ACHN (cell line): ENCODE results near the gene LST1.

ENCODE experiments used
- DNase-seq: peaks from one replicate; pipeline ENCODE4 v3.0.0-alpha.2; 2015
- in situ Hi-C: cut with HindIII; loops from 2 replicates; pipeline ENCODE4 v1.10.0; 2017; ENCODE audit warnings: low sequenced_read_pairs, low pct_ligation_motif_present, low pct_unique_long_range_greater_than_20kb

The LST1 gene

DNA sequence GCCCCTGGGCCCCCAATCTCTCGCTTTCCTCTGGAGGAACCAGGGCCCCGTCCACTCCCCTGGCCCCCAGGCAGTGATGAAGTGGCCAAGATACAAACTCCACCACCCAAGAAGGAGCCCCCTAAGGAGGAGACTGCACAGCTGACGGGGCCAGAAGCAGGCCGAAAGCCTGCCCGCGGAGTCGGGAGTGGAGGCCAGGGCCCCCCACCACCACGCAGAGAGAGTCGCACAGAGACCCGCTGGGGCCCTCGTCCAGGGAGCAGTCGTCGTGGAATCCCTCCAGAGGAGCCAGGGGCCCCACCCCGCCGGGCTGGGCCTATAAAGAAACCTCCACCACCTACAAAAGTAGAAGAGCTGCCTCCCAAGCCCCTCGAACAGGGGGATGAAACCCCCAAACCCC is 45.1 kb downstream of the LST1 start:
- in situ Hi-C loops = no loop called here

DNA sequence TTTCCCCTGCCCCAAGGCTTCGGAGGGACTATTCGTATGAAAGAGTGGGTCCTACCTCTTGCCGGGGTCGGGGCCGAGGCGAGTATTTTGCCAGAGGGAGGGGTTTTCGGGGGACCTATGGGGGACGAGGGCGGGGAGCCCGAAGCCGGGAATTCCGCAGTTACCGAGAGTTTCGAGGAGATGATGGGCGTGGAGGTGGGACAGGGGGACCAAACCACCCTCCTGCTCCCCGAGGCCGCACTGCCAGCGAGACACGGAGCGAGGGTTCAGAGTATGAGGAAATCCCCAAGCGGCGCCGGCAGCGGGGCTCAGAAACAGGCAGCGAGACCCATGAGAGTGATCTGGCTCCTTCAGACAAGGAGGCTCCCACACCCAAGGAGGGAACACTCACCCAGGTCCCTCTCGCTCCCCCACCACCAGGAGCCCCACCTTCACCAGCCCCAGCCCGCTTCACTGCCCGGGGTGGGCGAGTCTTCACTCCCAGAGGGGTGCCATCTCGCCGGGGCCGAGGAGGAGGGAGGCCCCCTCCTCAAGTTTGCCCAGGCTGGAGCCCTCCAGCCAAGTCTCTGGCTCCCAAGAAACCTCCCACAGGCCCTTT is 45.7 kb downstream of the LST1 start:
- no peak for DNase-seq
- in situ Hi-C loops = no loop called here

More for the DNA sequence above, 45.1 kb downstream of the LST1 start:
- no peak for DNase-seq

DNA sequence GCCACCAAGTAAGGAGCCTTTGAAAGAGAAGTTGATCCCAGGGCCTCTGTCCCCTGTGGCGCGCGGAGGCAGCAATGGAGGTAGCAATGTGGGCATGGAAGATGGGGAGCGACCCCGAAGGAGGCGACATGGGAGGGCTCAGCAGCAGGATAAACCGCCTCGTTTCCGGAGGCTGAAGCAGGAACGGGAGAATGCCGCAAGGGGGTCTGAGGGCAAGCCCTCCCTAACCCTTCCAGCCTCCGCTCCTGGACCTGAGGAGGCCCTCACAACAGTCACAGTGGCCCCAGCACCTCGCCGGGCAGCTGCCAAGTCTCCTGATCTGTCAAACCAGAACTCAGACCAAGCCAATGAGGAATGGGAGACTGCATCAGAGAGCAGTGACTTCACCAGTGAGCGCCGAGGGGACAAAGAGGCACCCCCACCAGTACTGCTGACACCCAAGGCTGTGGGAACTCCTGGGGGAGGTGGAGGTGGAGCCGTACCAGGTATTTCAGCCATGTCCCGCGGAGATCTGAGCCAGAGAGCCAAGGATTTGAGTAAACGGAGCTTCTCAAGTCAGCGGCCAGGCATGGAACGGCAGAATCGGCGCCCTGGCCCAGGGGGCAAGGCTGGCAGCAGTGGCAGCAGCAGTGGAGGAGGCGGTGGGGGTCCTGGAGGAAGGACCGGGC is 46.3 kb downstream of the LST1 start:
- DNase-seq = no peak
- in situ Hi-C loops = no loop called here

DNA sequence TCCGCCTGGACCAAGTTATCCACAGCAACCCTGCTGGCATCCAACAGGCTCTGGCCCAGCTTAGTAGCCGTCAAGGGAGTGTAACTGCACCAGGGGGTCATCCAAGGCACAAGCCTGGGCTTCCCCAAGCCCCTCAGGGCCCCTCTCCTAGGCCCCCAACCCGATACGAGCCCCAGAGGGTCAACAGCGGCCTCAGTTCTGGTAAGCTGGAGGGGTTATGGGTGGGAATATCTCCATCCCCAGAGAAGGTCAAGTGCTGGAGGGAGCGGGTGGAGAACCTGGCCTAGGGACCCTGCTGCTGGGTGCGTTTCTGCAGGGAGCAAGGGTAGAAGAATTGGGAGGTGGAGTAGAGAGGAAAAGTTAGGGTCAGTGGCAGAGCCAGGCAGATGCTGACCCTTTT is 47.4 kb downstream of the LST1 start:
- in situ Hi-C loops = no loop called here
- no peak for DNase-seq

DNA sequence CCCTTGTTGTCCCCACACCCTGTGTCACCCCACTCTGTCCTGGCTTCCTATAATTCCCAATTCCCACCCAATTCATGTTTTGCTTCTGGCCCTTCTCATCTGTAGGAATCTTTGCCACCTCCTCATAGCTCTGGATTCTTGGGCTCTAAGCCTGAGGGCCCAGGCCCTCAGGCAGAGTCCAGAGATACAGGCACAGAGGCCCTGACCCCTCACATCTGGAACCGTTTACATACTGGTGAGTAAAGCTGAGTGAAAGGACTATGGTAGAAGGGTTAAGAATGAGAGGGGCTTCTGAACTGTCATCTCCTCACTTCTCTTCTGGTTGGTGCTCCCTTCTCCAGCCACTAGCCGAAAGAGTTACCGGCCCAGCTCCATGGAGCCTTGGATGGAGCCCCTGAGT is 48.1 kb downstream of the LST1 start:
- in situ Hi-C loops = no loop called here

DNA sequence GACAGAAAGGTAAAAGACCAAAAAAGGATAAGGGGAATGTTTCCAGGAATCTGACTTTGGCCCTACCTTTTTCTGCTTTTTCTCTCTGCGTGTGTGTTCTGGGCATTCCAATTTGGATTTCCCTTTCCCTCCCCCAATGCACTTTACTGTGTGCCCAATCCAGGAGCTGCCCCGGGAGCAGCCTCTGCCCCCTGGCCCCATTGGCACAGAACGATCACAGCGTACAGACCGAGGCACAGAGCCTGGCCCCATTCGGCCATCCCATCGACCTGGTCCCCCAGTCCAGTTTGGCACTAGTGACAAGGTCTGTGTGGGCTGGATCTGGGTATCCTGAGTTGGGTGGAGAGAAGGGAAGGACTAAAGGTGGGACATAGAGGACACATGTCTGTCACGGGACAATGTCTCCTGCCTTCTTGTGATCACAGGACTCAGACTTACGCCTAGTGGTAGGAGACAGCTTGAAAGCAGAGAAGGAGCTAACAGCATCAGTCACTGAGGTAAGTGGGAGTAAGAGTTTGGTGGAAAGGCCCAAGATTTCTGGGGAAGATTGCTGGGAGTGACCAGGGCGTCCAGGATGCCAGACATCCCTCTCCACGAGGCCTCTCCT is 49.0 kb downstream of the LST1 start:
- in situ Hi-C loops = no loop called here
- no peak for DNase-seq

More for the DNA sequence above, 48.1 kb downstream of the LST1 start:
- DNase-seq = no peak

DNA sequence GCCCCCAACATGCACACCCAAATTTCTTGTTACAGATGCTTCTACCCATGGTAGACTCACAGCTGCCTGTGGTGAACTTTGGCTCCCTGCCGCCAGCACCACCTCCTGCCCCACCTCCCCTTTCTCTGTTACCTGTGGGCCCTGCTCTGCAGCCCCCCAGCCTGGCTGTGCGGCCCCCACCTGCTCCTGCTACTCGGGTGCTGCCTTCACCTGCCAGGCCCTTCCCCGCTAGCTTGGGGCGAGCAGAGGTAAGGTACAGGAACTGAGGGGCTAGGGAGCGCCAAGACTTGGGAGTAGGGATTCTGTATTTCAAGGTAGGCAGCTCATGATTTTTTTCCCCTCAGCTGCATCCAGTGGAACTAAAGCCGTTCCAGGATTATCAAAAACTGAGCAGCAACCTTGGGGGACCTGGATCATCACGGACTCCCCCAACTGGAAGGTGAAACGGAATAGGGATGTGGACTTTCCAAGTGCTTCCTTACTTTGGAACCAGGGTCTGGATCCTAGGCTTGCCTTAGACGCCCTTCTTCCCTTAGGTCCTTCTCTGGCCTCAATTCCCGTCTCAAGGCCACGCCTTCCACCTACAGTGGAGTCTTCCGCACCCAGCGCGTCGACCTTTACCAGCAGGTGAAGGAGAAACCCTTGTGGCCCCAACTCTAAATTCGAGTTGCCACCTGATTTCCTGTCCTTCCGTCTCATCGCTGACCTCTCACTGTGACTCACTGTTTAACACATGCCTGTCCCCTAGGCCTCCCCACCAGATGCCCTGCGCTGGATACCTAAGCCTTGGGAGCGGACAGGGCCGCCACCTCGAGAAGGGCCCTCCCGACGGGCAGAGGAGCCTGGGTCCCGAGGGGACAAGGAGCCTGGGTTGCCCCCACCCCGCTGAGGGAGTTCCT is 50.9 kb downstream of the LST1 start:
- in situ Hi-C loops = no loop called here
- no peak for DNase-seq
